ENCODE measurements around the gene RAB5B. TPM values are rescaled to one million over a fixed set of nuclear protein-coding genes. Genes with fewer than 3 reads are reported as not detected.

Gene RAB5B
- total and polyA plus RNA-seq, 9 donors, result 62.1 to 116 (median 111) TPM

DNA sequence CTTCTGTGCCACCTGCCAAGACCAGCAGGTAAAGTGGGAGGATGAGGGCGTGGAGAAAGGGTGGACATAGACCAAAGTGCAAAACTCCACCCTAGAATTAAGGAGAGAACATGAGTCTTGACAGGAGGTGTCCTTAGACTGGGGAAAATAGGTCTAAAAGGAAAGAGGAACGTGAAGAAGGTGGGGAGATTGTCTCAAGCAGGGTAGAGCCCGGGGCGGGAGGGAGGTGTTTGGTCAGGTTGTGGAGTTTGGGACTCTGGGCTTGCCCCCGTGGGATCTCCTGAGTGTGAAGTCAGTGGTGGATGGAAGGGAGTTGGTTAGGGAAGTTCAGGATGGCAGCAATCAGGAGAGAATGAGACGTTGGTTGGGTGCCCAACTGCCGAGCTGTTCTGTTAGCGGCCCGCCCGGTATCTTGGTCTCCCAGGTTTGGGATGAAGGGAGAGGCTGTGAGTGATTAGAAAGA is 42.5 kb upstream of the RAB5B start:
- peaks cover 36% of the 10 kb centered on the region for H3K4me1 ChIP-seq (ENCODE audit: control insufficient read depth, insufficient read depth, low read length)
- WGBS (ENCODE audit: insufficient coverage), result 10% methylated on average over 9 of the region's 10 CpGs
- H3K27me3 ChIP-seq (ENCODE audit: control insufficient read depth, insufficient read depth, low read length), result peaks cover 12% of the 10 kb centered on the region
- H3K4me3 ChIP-seq (ENCODE audit: low read length), result peak overlapping the region; percentile 72
- no peaks in the 10 kb centered on the region for H3K36me3 ChIP-seq (ENCODE audit: control insufficient read depth, insufficient read depth, low read length)
- H3K27ac ChIP-seq (ENCODE audit: low read length), result peak overlapping the region; percentile 93
- DNase-seq, result peak; percentile 30
- H3K9me3 ChIP-seq (replicated peaks; ENCODE audit: control insufficient read depth, low read depth, low read length), result no peaks in the 10 kb centered on the region

DNA sequence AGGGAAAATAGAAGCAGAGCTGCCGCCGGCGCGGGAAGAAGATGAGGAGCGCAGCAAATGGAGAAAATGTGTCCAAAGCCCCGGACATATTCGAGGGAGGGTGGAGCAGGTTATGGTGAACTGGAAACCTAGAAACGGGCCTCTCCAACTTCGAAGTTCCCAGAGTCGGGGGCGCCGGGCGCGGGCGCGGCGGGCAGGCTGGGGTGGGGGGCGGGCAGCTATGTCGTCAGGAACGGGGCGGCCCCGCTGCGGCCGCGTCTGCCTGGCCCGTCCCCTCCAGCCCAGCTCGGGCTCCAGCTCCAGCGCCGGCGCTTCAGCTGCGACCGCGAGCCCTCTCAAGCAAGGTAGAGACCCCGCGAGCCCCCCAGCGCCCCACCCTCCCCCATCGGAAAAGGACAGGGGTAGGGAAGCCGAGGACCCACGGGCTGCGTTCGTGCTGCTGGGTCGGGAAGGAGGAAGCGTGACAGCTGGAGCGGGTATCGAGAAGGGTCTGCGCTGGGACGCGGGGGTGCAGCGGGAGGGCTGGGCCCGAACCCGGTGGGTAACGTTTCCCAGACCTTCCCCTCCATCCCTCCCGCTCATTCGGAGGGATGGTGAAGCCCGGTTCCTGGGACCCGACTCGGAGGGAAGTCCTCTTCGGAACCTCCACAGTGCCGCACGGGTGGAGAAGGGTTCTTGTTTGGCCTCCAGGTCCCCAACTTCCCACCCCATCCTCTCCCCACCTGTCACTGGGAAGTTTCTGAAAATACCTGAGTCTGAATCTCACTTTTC is 41.9 kb upstream of the RAB5B start:
- H3K4me1 ChIP-seq (ENCODE audit: control insufficient read depth, insufficient read depth, low read length), result peaks cover 36% of the 10 kb centered on the region
- no peaks in the 10 kb centered on the region for H3K9me3 ChIP-seq (replicated peaks; ENCODE audit: control insufficient read depth, low read depth, low read length)
- WGBS (ENCODE audit: insufficient coverage), result 2% methylated on average over 16 of the region's 60 CpGs
- H3K36me3 ChIP-seq (ENCODE audit: control insufficient read depth, insufficient read depth, low read length), result no peaks in the 10 kb centered on the region
- H3K27me3 ChIP-seq (ENCODE audit: control insufficient read depth, insufficient read depth, low read length), result peaks cover 12% of the 10 kb centered on the region
- peak; percentile 83 for DNase-seq
- peak overlapping the region; percentile 72 for H3K4me3 ChIP-seq (ENCODE audit: low read length)
- H3K27ac ChIP-seq (ENCODE audit: low read length), result peak overlapping the region; percentile 93

DNA sequence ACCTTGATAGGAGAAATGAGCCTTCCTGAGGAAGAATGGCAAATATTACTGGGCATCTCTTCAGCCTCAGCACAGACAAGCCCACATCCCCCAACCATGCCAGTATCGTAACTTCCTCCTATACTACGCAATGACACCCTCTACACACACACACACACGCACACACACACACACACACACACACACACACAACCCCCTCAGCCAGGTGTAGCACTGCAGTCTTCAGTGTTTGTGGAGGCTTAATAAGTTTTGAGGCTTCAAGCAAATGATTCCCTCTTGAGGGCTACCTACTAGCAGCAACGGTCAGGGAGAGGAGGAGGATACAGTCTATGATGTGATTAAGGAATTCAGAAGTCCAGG is 41.3 kb upstream of the RAB5B start:
- peaks cover 36% of the 10 kb centered on the region for H3K4me1 ChIP-seq (ENCODE audit: control insufficient read depth, insufficient read depth, low read length)
- H3K27ac ChIP-seq (ENCODE audit: low read length), result peak overlapping the region; percentile 13
- H3K27me3 ChIP-seq (ENCODE audit: control insufficient read depth, insufficient read depth, low read length), result peaks cover 12% of the 10 kb centered on the region
- H3K4me3 ChIP-seq (ENCODE audit: low read length), result peak overlapping the region; percentile 72
- H3K36me3 ChIP-seq (ENCODE audit: control insufficient read depth, insufficient read depth, low read length), result no peaks in the 10 kb centered on the region
- DNase-seq, result peak; percentile 48
- no peaks in the 10 kb centered on the region for H3K9me3 ChIP-seq (replicated peaks; ENCODE audit: control insufficient read depth, low read depth, low read length)
- 27% methylated on average over 1 of the region's 4 CpGs for WGBS (ENCODE audit: insufficient coverage)

DNA sequence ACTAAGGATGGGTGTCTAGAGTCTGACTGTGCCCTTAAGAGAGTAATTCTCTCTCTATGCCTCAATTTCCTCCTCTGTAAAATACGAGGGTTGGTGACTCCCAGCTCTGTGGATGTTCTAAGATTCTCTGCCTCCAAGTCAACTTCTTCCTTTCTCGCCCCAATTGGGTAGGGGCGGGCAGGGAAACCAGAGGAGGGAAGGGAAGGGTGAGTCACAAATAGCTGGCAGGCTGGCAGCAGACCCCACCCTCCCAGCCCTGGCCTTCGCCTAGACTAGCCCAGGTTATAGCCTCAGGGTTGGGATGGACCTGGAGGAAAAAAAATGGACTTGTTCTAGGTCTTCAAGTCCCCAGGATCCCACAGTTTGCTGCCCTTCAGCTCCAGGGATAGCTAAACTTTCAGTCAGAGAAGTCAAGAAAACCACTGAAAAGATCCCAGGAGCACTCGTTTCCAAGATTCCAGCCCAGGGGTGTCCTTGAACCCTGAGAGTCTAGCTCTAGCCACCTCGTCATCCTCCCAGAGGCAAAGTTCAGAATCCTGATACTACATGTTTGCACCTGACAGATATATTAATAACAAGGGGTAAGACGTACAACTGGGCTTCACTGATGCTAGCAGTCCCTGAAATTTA is 40.6 kb upstream of the RAB5B start:
- WGBS (ENCODE audit: insufficient coverage), result 100% methylated on average over 1 of the region's 7 CpGs
- no peak overlapping the region for H3K4me3 ChIP-seq (ENCODE audit: low read length)

DNA sequence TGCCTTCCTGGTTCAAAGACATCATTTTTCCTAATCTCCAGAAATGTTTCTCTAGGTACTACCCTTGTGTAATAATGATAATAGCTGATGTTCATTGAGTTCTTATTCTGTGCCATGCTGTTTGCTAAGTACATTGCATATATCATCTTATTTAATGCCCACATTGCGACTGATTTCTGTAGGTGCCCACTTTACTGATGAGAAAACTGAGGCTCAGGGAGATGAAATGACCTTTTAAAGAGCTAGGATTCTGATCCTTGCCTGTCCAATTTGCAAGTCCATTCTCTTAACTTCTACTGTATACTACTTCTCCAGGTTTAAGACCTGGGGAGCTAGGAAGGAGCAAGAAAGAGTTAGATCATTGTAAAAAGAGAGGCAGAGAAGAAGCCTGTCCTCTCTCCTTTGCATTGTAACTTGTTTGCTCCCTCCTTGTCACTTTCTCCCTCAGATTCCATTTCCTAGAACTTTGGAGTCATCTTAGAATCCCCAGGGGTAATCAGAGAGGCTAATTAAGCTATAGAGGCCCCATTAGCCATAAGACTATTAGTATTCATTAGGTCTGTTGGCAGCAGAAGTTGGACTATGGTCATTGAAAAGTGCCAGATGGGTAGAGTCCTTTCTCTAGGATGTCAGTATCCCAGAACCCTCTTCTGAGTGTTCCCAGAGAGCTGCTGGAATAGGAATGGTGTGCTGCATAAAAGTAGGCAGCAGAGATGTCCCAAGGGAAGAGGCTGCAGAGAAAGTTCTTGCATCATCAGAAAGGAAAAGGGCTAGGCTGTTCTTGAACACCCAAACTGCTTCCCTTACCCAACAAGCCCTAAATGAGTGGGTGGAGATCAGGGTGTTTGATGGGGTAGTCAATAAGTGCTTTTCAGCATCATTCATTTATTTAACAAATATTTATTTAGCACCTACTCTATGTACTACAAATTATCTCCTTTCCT is 39.8 kb upstream of the RAB5B start:
- Histone ChIP-seq H3K9me3 (replicated peaks; ENCODE audit: control insufficient read depth, low read depth, low read length) (no peaks in the 10 kb centered on the region), H3K4me3 (ENCODE audit: low read length) (no peak overlapping the region), H3K27me3 (ENCODE audit: control insufficient read depth, insufficient read depth, low read length) (peaks cover 12% of the 10 kb centered on the region), H3K4me1 (ENCODE audit: control insufficient read depth, insufficient read depth, low read length) (peaks cover 25% of the 10 kb centered on the region), H3K36me3 (ENCODE audit: control insufficient read depth, insufficient read depth, low read length) (peaks cover 1% of the 10 kb centered on the region), H3K27ac (ENCODE audit: low read length) (no peak overlapping the region)
- WGBS (ENCODE audit: insufficient coverage), result no CpG with 5 or more reads among the region's 1 CpG
- no peak for DNase-seq

More for the DNA sequence above, 40.6 kb upstream of the RAB5B start:
- no peak overlapping the region for H3K27ac ChIP-seq (ENCODE audit: low read length)
- no peaks in the 10 kb centered on the region for H3K9me3 ChIP-seq (replicated peaks; ENCODE audit: control insufficient read depth, low read depth, low read length)
- DNase-seq, result no peak
- no peaks in the 10 kb centered on the region for H3K36me3 ChIP-seq (ENCODE audit: control insufficient read depth, insufficient read depth, low read length)
- peaks cover 12% of the 10 kb centered on the region for H3K27me3 ChIP-seq (ENCODE audit: control insufficient read depth, insufficient read depth, low read length)
- H3K4me1 ChIP-seq (ENCODE audit: control insufficient read depth, insufficient read depth, low read length), result peaks cover 32% of the 10 kb centered on the region

DNA sequence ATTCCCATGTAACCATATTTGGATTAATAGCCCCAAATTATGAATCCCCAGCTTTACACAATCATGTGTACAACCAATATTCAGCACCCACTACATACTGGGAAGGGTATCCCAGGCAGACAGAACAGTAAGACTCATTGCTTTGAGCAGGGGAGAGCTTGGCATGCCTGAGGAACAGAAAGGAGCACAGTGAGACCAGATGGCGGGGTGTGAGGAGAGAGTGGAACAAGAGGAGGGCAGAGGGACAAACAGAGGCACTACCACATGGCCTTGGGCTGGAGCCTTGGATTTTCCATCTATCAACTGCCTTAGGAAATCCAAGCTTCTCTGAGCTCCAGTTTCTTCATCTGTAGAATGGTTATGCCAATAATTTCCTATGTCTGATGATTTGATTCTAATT is 39.1 kb upstream of the RAB5B start:
- Histone ChIP-seq H3K27ac (ENCODE audit: low read length) (no peak overlapping the region), H3K36me3 (ENCODE audit: control insufficient read depth, insufficient read depth, low read length) (peaks cover 7% of the 10 kb centered on the region)
- no CpG with 5 or more reads among the region's 1 CpG for WGBS (ENCODE audit: insufficient coverage)

DNA sequence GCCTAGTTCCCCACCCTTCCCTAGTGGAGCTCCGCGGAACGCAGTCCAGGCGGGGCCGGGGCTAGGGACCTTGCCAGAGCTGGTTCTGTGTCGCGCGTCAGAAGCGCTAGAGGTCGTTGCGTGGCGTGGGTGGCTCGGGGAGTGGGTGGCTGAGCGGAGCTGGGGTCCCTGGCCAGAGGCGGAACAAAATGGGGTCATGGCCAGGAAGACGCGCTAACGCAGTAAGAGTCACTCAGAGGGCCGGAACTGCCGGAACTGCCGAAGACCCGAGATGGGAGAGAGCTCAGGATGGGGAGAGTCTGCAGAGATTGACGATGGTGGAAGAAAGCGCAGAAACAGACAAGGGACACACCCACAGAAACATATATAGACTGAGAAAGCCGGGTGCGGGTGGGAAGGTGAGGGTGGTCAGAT is 38.1 kb upstream of the RAB5B start:
- H3K9me3 ChIP-seq (replicated peaks; ENCODE audit: control insufficient read depth, low read depth, low read length), result no peaks in the 10 kb centered on the region
- WGBS (ENCODE audit: insufficient coverage), result 14% methylated on average over 20 of the region's 26 CpGs
- peak overlapping the region; percentile 21 for H3K4me3 ChIP-seq (ENCODE audit: low read length)
- H3K36me3 ChIP-seq (ENCODE audit: control insufficient read depth, insufficient read depth, low read length), result peaks cover 10% of the 10 kb centered on the region
- peak; percentile 63 for DNase-seq
- H3K27me3 ChIP-seq (ENCODE audit: control insufficient read depth, insufficient read depth, low read length), result peaks cover 12% of the 10 kb centered on the region
- peaks cover 27% of the 10 kb centered on the region for H3K4me1 ChIP-seq (ENCODE audit: control insufficient read depth, insufficient read depth, low read length)
- H3K27ac ChIP-seq (ENCODE audit: low read length), result peak overlapping the region; percentile 42

More for the DNA sequence above, 39.1 kb upstream of the RAB5B start:
- Histone ChIP-seq H3K9me3 (replicated peaks; ENCODE audit: control insufficient read depth, low read depth, low read length) (no peaks in the 10 kb centered on the region), H3K4me3 (ENCODE audit: low read length) (no peak overlapping the region), H3K4me1 (ENCODE audit: control insufficient read depth, insufficient read depth, low read length) (peaks cover 23% of the 10 kb centered on the region), H3K27me3 (ENCODE audit: control insufficient read depth, insufficient read depth, low read length) (peaks cover 12% of the 10 kb centered on the region)
- no peak for DNase-seq

DNA sequence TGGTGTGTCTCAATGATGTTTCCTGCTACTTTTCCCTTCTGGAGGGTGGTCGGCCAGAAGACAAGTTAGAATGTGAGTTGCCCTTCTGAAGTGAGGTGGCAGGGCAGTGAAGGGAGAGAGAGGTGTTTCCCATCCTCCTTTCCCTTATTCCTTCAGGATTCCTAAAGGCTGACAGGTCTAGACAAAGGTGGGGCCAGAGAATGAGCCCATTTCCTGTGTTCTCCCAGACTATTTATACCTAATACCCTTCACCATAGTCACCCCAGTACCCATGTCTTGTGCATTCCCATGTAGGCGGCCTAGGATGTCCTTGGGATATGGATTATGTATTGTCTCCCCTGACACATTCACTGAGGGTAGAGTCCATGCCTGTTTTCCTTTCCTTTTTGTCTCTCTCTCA is 35.9 kb upstream of the RAB5B start:
- whole genome bisulfite sequencing (ENCODE audit: insufficient coverage), result no CpG with 5 or more reads among the region's 2 CpGs
- Histone ChIP-seq H3K27ac (ENCODE audit: low read length) (no peak overlapping the region), H3K36me3 (ENCODE audit: control insufficient read depth, insufficient read depth, low read length) (peaks cover 18% of the 10 kb centered on the region), H3K9me3 (replicated peaks; ENCODE audit: control insufficient read depth, low read depth, low read length) (no peaks in the 10 kb centered on the region), H3K4me3 (ENCODE audit: low read length) (no peak overlapping the region), H3K27me3 (ENCODE audit: control insufficient read depth, insufficient read depth, low read length) (peaks cover 7% of the 10 kb centered on the region), H3K4me1 (ENCODE audit: control insufficient read depth, insufficient read depth, low read length) (peaks cover 9% of the 10 kb centered on the region)
- DNase-seq, result no peak

DNA sequence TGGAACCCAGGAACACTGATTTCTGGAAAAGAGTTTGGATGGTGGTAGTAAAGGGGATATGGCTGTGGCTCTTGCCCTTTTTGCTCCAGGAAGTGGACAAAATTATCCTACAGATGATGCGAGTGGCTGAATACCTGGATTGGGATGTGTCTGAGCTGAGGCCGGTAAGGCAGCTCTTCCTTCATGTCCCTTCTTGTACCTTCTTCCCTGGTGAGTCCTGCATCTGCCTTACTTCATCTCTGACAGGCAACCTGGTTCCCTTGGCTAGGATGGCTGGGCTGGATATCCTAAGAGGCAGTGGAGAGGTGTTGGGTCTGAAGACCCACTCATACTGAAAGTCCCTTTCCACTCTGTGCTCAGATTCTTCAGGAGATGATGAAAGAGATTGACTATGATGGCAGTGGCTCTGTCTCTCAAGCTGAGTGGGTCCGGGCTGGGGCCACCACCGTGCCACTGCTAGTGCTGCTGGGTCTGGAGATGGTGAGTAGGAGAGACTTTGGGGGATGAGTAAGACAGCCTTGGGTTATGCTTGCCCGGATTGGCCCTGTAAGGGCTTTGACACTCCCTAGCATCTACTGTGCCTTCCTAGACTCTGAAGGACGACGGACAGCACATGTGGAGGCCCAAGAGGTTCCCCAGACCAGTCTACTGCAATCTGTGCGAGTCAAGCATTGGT is 34.9 kb upstream of the RAB5B start:
- H3K4me1 ChIP-seq (ENCODE audit: control insufficient read depth, insufficient read depth, low read length), result peaks cover 9% of the 10 kb centered on the region
- peaks cover 7% of the 10 kb centered on the region for H3K27me3 ChIP-seq (ENCODE audit: control insufficient read depth, insufficient read depth, low read length)
- DNase-seq, result no peak
- no peaks in the 10 kb centered on the region for H3K9me3 ChIP-seq (replicated peaks; ENCODE audit: control insufficient read depth, low read depth, low read length)
- WGBS (ENCODE audit: insufficient coverage), result 98% methylated on average over 5 of the region's 8 CpGs
- H3K4me3 ChIP-seq (ENCODE audit: low read length), result no peak overlapping the region
- peaks cover 18% of the 10 kb centered on the region for H3K36me3 ChIP-seq (ENCODE audit: control insufficient read depth, insufficient read depth, low read length)
- no peak overlapping the region for H3K27ac ChIP-seq (ENCODE audit: low read length)

All from muscle of leg (tissue), 11 donors.